GM10248 (cell line): ENCODE data around the gene ACLY.

Experiments
- CTCF ChIA-PET: fragments of 300-600 bp; sonication (Branson Sonifier 250); formaldehyde crosslinking; extraction: SDS; loops from one replicate; lab custom pipeline; 2021; ENCODE audit warnings: antibody characterized with exemption; lab: Yijun Ruan, JAX
- POLR2A ChIA-PET: fragments of 350-650 bp; sonication (Branson Sonifier 250); formaldehyde crosslinking; extraction: SDS; loops from one replicate; lab custom pipeline; 2020; ENCODE audit warnings: antibody characterized with exemption; lab: Yijun Ruan, JAX
- DNase-seq: peaks from one replicate; pipeline ENCODE4 v3.0.0; 2012; ENCODE audit errors: extremely low spot score
- TF ChIP-seq, protein P1 (sequence below): IDR thresholded peaks from 2 replicates; pipeline ENCODE4 v1.5.1; 2012; ENCODE audit warnings: mild to moderate bottlenecking, low read depth; ENCODE audit errors: extremely low read depth, missing control alignments, control extremely low read depth

ACLY gene

DNA sequence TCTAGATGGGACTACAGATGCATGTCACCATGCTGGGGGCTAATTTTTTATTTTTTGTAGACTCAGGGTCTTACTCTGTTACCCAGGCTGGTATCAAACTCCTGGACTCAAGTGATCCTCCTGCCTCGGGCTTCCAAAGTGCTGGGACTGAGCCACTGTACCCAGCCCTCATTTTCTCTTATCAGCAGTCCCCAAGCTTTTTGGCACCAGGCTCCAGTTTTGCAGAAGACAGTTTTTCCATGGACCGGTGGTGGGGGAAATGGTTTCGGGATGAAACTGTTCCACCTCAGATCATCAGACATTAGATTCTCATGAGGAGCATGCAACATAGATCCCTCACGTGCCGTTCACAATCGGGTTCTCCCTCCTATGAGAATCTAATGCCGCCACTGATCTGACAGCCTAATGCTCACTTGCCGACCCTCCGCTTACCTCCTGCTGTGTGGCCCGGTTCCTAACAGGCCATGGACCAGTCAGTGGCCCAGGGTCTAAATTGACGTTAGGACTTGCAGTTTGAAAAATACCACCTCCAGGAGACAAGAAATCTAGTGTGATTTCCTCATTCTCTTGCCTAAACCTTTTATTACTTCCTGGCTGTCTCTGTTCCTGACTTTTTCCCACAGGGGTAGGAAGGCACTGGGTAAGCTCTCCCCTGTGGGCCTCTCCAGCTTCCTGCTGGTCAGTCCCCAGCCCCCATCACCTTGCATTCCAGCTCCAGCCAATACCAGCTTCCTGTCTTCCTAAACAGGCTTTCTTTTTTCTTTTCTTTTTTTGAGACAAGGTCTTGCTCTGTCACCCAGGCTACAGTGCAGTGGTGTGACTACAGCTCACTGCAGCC, 38.5 kb upstream of the ACLY start:
- ChIA-PET POLR2A (no interaction called here), CTCF (interaction anchor here (1.8 to 12.1 kb wide), 2 partner anchors 12 to 159 kb away, joined by 4 to 172 read pairs; partner anchors contain the start of genes DHX58 and KAT2A)
- no peak for DNase-seq
- TF ChIP-seq, protein P1, sequence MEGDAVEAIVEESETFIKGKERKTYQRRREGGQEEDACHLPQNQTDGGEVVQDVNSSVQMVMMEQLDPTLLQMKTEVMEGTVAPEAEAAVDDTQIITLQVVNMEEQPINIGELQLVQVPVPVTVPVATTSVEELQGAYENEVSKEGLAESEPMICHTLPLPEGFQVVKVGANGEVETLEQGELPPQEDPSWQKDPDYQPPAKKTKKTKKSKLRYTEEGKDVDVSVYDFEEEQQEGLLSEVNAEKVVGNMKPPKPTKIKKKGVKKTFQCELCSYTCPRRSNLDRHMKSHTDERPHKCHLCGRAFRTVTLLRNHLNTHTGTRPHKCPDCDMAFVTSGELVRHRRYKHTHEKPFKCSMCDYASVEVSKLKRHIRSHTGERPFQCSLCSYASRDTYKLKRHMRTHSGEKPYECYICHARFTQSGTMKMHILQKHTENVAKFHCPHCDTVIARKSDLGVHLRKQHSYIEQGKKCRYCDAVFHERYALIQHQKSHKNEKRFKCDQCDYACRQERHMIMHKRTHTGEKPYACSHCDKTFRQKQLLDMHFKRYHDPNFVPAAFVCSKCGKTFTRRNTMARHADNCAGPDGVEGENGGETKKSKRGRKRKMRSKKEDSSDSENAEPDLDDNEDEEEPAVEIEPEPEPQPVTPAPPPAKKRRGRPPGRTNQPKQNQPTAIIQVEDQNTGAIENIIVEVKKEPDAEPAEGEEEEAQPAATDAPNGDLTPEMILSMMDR, result no peak

DNA sequence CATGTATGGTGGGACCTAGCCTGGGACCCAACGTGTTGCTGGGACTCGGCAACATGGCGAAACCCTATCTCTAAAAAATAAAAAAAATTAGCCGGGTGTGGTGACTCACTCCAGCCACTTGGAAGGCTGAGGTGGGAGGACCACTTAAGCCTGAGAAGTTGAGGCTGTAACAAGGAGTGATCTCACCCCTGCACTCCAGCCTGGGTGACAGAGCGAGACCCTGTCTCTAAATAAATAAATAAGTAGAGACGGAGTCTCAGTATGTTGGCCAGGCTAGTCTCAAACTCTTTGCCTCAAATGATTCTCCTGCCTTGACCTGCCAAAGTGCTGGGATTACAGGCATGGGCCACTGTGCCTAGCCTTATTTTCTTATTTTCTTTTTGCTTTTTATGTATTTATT, 37.8 kb upstream of the ACLY start:
- ChIA-PET CTCF (no interaction called here), POLR2A (no interaction called here)
- TF ChIP-seq, protein P1, result no peak
- DNase-seq, result no peak

DNA sequence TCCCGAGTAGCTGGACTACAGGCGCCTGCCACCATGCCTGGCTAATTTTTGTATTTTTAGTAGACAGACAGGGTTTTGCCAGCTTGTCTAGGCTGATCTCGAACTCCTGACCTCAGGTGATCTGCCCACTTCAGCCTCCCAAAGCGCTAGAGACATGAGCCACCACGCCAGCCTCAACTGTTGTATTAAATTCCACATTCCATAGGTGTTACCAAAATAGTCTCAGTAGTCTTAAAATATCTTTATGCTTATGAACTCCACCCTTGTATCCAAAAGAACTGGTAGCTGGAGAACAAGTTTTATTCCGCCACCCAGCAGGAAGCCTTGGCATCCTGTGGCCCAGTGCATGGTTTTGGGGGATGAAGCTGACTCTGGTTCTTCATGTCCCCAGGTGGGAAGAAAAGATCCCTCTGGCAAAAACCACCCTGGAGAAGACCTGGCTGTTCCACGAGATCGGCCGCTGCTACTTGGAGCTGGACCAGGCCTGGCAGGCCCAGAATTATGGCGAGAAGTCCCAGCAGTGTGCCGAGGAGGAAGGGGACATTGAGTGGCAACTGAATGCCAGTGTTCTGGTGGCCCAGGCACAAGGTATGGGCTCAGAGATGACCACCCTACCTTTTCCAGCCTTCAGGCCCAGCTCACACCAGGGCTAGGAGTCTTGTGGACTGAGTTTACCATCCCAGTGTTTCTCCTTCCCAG, 30.2 kb upstream of the ACLY start:
- ChIA-PET POLR2A (no interaction called here), CTCF (interaction anchor here (1.1 to 1.2 kb wide), 4 partner anchors 14 to 118 kb away, joined by 3 to 4 read pairs (median 4); partner anchors contain the start of gene ODAD4)
- no peak for DNase-seq
- TF ChIP-seq, protein P1, result no peak

DNA sequence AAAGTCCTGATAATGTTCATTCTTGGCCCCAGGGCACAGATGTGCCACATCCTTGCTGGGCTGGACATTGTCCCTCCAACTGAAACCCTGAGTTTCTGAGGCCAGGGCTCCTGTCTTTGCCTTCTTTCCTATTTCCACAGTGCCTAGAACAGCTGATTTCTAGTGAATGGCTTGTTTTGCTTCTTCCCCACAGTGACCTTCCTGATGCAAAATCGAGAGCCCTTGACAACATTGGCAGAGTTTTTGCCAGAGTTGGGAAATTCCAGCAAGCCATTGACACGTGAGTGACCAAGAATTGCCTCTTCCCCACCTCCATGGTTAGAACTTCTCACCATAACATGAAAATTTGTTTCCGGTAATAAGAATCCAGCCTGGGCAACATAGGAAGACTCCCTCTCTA, 26.2 kb upstream of the ACLY start:
- TF ChIP-seq, protein P1, result no peak
- ChIA-PET POLR2A (no interaction called here), CTCF (interaction anchor here (0.7 kb wide), 1 partner anchor 80 kb away, joined by 3 read pairs; no protein-coding TSS in a partner anchor)
- no peak for DNase-seq

DNA sequence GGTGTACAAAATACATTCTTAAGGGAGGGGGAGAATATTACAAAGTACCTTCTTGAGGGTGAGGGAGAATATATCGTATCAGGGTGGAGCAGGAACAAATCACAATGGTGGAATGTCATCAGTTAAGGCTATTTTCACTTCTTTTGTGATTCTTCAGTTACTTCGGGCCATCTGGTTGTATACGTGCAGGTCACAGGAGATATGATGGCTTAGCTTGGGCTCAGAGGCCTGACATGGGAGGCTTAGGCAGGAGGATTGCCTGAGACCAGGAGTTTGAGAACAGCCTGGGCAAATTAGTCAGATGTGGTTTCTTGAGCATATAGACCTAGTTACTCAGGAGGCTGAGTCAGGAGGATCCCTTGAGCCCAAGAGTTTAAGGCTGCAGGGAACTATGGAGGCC, 24.7 kb upstream of the ACLY start:
- TF ChIP-seq, protein P1, result no peak
- POLR2A ChIA-PET, result no interaction called here
- DNase-seq, result no peak
- CTCF ChIA-PET, result no interaction called here

DNA sequence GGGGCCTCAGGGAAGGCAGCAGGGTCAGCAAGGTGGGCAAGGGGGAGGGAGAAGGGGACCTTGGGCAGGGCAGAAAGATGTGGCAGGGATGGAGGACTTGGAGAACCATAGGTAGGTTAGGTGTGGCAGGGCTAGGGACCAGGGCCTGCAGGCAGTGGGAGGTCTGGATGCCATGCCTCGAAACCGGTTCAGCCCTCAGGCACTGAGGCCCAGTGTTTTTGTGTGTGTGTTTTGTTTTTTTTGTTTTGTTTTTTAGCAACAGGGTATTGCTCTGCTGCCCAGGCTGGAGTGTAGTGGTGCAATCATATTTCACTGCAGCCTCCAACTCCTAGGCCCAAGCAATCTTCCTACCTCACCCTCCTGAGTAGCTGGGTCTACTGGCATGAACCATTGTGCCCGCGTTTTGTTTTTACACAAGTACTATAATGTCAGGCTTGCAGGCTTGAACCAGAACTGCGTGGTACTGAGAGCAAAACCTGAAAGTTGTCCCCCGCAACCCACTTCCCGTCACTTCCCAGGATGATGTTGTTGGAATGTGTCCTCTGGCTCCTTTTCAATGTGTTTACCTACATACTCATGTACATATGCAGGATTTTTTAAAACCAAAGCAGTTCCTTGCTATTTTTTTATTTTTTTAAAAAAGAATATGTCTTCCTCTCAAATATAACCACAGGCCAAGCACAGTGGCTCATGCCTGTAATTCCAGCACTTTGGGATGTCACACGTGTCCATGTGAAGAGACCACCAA, 24.0 kb upstream of the ACLY start:
- CTCF ChIA-PET, result no interaction called here
- TF ChIP-seq, protein P1, result no peak
- no peak for DNase-seq
- POLR2A ChIA-PET, result no interaction called here
